ENCODE results near the gene LIMS2.

Gene LIMS2

GRCh38 chr2:127654838-127655175, 20.5 kb downstream of the LIMS2 start:
- no peak overlapping the region for H2BK120ac ChIP-seq (ENCODE audit: insufficient read depth, low read length, poor library complexity)

GRCh38 chr2:127654084-127654837, 21.1 kb downstream of the LIMS2 start:
- H3K4me3 ChIP-seq (ENCODE audit: low read depth, low read length), result no peak overlapping the region
- H3K79me2 ChIP-seq (ENCODE audit: control insufficient read depth, insufficient read depth, low read length, poor library complexity), result no peaks in the 10 kb centered on the region
- H2AFZ ChIP-seq (ENCODE audit: insufficient read depth, low read length, poor library complexity), result no peak overlapping the region
- peaks cover 2% of the 10 kb centered on the region for H3K9me3 ChIP-seq (ENCODE audit: insufficient read depth, low read depth, low read length)
- no peak overlapping the region for H4K8ac ChIP-seq (ENCODE audit: low read depth, low read length)
- H2AK5ac ChIP-seq (ENCODE audit: low read length), result no peak overlapping the region
- H3K18ac ChIP-seq (ENCODE audit: low read length), result no peak overlapping the region
- H4K12ac ChIP-seq (ENCODE audit: low read depth, low read length), result no peak overlapping the region
- H3K4me2 ChIP-seq (ENCODE audit: low read length), result no peak overlapping the region
- peaks cover 0 to 2% of the 10 kb centered on the region in 2 experiments for H3K36me3 ChIP-seq (ENCODE audit: control insufficient read depth in 1 of 2, insufficient read depth in 2 of 2, low read length in 2 of 2)
- no peak overlapping the region for H2BK120ac ChIP-seq (ENCODE audit: insufficient read depth, low read length, poor library complexity)
- H3K4ac ChIP-seq (ENCODE audit: low read depth, low read length), result no peak overlapping the region
- no peaks in the 10 kb centered on the region for H3K79me1 ChIP-seq (ENCODE audit: low read length)
- H3K23ac ChIP-seq (ENCODE audit: low read length), result no peak overlapping the region
- no peak overlapping the region for H2BK12ac ChIP-seq (ENCODE audit: low read length)
- peaks cover 16 to 19% of the 10 kb centered on the region in 2 experiments for H3K4me1 ChIP-seq (ENCODE audit: control insufficient read depth in 1 of 2, insufficient read depth in 2 of 2, low read length in 2 of 2)
- H4K91ac ChIP-seq (ENCODE audit: low read depth, low read length), result no peak overlapping the region
- no peak overlapping the region for H3K14ac ChIP-seq (ENCODE audit: low read length)
- no peak overlapping the region for H3K9ac ChIP-seq (ENCODE audit: low read length)
- no CpG with 5 or more reads among the region's 24 CpGs for WGBS (ENCODE audit: extremely low coverage, insufficient coverage, insufficient read length)
- no peak overlapping the region for H3K27ac ChIP-seq (ENCODE audit: low read depth, low read length)
- H3K27me3 ChIP-seq (ENCODE audit: insufficient read depth, low read length), result no peaks in the 10 kb centered on the region
- no peak overlapping the region for H2BK5ac ChIP-seq (ENCODE audit: low read depth, low read length, poor library complexity)
- DNase-seq, result no peak

More at GRCh38 chr2:127654838-127655175, 20.5 kb downstream of the LIMS2 start:
- Histone ChIP-seq H2BK12ac (ENCODE audit: low read length) (no peak overlapping the region), H3K4me1 (ENCODE audit: control insufficient read depth in 1 of 2, insufficient read depth in 2 of 2, low read length in 2 of 2) (peaks cover 19 to 24% of the 10 kb centered on the region in 2 experiments), H3K4me3 (ENCODE audit: low read depth, low read length) (no peak overlapping the region), H3K79me2 (ENCODE audit: control insufficient read depth, insufficient read depth, low read length, poor library complexity) (no peaks in the 10 kb centered on the region), H2BK5ac (ENCODE audit: low read depth, low read length, poor library complexity) (no peak overlapping the region), H3K14ac (ENCODE audit: low read length) (no peak overlapping the region), H3K18ac (ENCODE audit: low read length) (no peak overlapping the region), H3K79me1 (ENCODE audit: low read length) (peaks cover 2% of the 10 kb centered on the region), H3K4me2 (ENCODE audit: low read length) (no peak overlapping the region), H2AK5ac (ENCODE audit: low read length) (no peak overlapping the region), H3K36me3 (ENCODE audit: control insufficient read depth in 1 of 2, insufficient read depth in 2 of 2, low read length in 2 of 2) (peaks cover 0 to 2% of the 10 kb centered on the region in 2 experiments), H3K27ac (ENCODE audit: low read depth, low read length) (no peak overlapping the region), H3K9ac (ENCODE audit: low read length) (no peak overlapping the region), H3K27me3 (ENCODE audit: insufficient read depth, low read length) (no peaks in the 10 kb centered on the region), H4K12ac (ENCODE audit: low read depth, low read length) (no peak overlapping the region), H2AFZ (ENCODE audit: insufficient read depth, low read length, poor library complexity) (no peak overlapping the region), H4K91ac (ENCODE audit: low read depth, low read length) (no peak overlapping the region), H3K23ac (ENCODE audit: low read length) (no peak overlapping the region), H4K8ac (ENCODE audit: low read depth, low read length) (no peak overlapping the region), H3K9me3 (ENCODE audit: insufficient read depth, low read depth, low read length) (peaks cover 4% of the 10 kb centered on the region), H3K4ac (ENCODE audit: low read depth, low read length) (no peak overlapping the region)
- WGBS (ENCODE audit: extremely low coverage, insufficient coverage, insufficient read length), result no CpG with 5 or more reads among the region's 8 CpGs
- DNase-seq, result no peak

GRCh38 chr2:127653421-127654083, 21.8 kb downstream of the LIMS2 start:
- Histone ChIP-seq H3K23ac (ENCODE audit: low read length) (no peak overlapping the region), H3K4me2 (ENCODE audit: low read length) (no peak overlapping the region), H3K4ac (ENCODE audit: low read depth, low read length) (no peak overlapping the region), H2AK5ac (ENCODE audit: low read length) (peak overlapping the region; percentile 11), H2BK5ac (ENCODE audit: low read depth, low read length, poor library complexity) (no peak overlapping the region), H4K8ac (ENCODE audit: low read depth, low read length) (no peak overlapping the region), H4K12ac (ENCODE audit: low read depth, low read length) (no peak overlapping the region), H2AFZ (ENCODE audit: insufficient read depth, low read length, poor library complexity) (no peak overlapping the region), H3K36me3 (ENCODE audit: control insufficient read depth in 1 of 2, insufficient read depth in 2 of 2, low read length in 2 of 2) (peaks cover 0 to 2% of the 10 kb centered on the region in 2 experiments), H3K9me3 (ENCODE audit: insufficient read depth, low read depth, low read length) (peaks cover 2% of the 10 kb centered on the region), H3K18ac (ENCODE audit: low read length) (no peak overlapping the region), H3K9ac (ENCODE audit: low read length) (no peak overlapping the region), H3K79me2 (ENCODE audit: control insufficient read depth, insufficient read depth, low read length, poor library complexity) (no peaks in the 10 kb centered on the region), H3K4me3 (ENCODE audit: low read depth, low read length) (no peak overlapping the region), H2BK120ac (ENCODE audit: insufficient read depth, low read length, poor library complexity) (no peak overlapping the region), H3K14ac (ENCODE audit: low read length) (no peak overlapping the region), H2BK12ac (ENCODE audit: low read length) (no peak overlapping the region), H3K27me3 (ENCODE audit: insufficient read depth, low read length) (no peaks in the 10 kb centered on the region), H4K91ac (ENCODE audit: low read depth, low read length) (no peak overlapping the region), H3K79me1 (ENCODE audit: low read length) (no peaks in the 10 kb centered on the region), H3K4me1 (ENCODE audit: control insufficient read depth in 1 of 2, insufficient read depth in 2 of 2, low read length in 2 of 2) (peaks cover 12 to 17% of the 10 kb centered on the region in 2 experiments), H3K27ac (ENCODE audit: low read depth, low read length) (no peak overlapping the region)
- no CpG with 5 or more reads among the region's 16 CpGs for WGBS (ENCODE audit: extremely low coverage, insufficient coverage, insufficient read length)
- no peak for DNase-seq

- H3K4me1 ChIP-seq (ENCODE audit: control insufficient read depth in 1 of 2, insufficient read depth in 2 of 2, low read length in 2 of 2), result peaks cover 12 to 17% of the 10 kb centered on the region in 2 experiments
- H3K79me1 ChIP-seq (ENCODE audit: low read length), result no peaks in the 10 kb centered on the region
- H4K8ac ChIP-seq (ENCODE audit: low read depth, low read length), result no peak overlapping the region
- H2BK120ac ChIP-seq (ENCODE audit: insufficient read depth, low read length, poor library complexity), result no peak overlapping the region
- no peak overlapping the region for H3K9ac ChIP-seq (ENCODE audit: low read length)
- H3K14ac ChIP-seq (ENCODE audit: low read length), result no peak overlapping the region
- no peak overlapping the region for H2BK12ac ChIP-seq (ENCODE audit: low read length)
- H3K36me3 ChIP-seq (ENCODE audit: control insufficient read depth in 1 of 2, insufficient read depth in 2 of 2, low read length in 2 of 2), result peaks cover 0 to 2% of the 10 kb centered on the region in 2 experiments
- no peak for DNase-seq
- no peak overlapping the region for H3K18ac ChIP-seq (ENCODE audit: low read length)
- no peak overlapping the region for H3K23ac ChIP-seq (ENCODE audit: low read length)
- H3K79me2 ChIP-seq (ENCODE audit: control insufficient read depth, insufficient read depth, low read length, poor library complexity), result no peaks in the 10 kb centered on the region
- no peak overlapping the region for H4K12ac ChIP-seq (ENCODE audit: low read depth, low read length)
- H3K4ac ChIP-seq (ENCODE audit: low read depth, low read length), result no peak overlapping the region
- no peak overlapping the region for H2AFZ ChIP-seq (ENCODE audit: insufficient read depth, low read length, poor library complexity)
- no peak overlapping the region for H3K27ac ChIP-seq (ENCODE audit: low read depth, low read length)
- H3K27me3 ChIP-seq (ENCODE audit: insufficient read depth, low read length), result no peaks in the 10 kb centered on the region
- no peak overlapping the region for H2AK5ac ChIP-seq (ENCODE audit: low read length)
- H3K9me3 ChIP-seq (ENCODE audit: insufficient read depth, low read depth, low read length), result peaks cover 2% of the 10 kb centered on the region
- no peak overlapping the region for H2BK5ac ChIP-seq (ENCODE audit: low read depth, low read length, poor library complexity)
- WGBS (ENCODE audit: extremely low coverage, insufficient coverage, insufficient read length), result no CpG with 5 or more reads among the region's 25 CpGs
- no peak overlapping the region for H3K4me3 ChIP-seq (ENCODE audit: low read depth, low read length)
- no peak overlapping the region for H3K4me2 ChIP-seq (ENCODE audit: low read length)
- H4K91ac ChIP-seq (ENCODE audit: low read depth, low read length), result no peak overlapping the region
Observed at GRCh38 chr2:127652786-127653357, 22.5 kb downstream of the LIMS2 start.

Data from trophoblast cell (in vitro differentiated cells and primary cell).